ENCODE data around the gene ATN1. TPM values are rescaled to one million over a fixed set of nuclear protein-coding genes. Genes with fewer than 3 reads are reported as not detected.

Gene ATN1
- total RNA-seq, 1 donor from 2014 or later, result 149 TPM

GRCh38 chr12:6987956-6988553 is 60.3 kb downstream of the ATN1 start:
- no peak for TF ChIP-seq CTCF (IDR thresholded peaks at IDR 0.05)
- Histone ChIP-seq H3K27me3 (no peaks in the 10 kb centered on the region), H3K36me3 (peaks cover 25% of the 10 kb centered on the region), H3K4me1 (no peaks in the 10 kb centered on the region), H3K9me3 (no peaks in the 10 kb centered on the region), H3K4me3 (no peak overlapping the region), H3K27ac (peak overlapping the region; percentile 85)
- ATAC-seq (peak; percentile 95), DNase-seq (peak; percentile 90)
- intact Hi-C loops (cut with DNase I), result no loop called here

Small RNAs within 50 kb of the gene (microRNA-seq; reads per million reads assigned to microRNA genes)
- gene MIR141 (ENCODE audit: borderline microRNAs expressed), result 985 reads per million, percentile 86 among the genes with 10 or more reads in this experiment
- 8,642 reads per million, percentile 96 among the genes with 10 or more reads in this experiment for gene MIR200C (ENCODE audit: borderline microRNAs expressed)

Other genes with a start within 250 kb of the ATN1 start
- gene ZNF384, start 238.6 kb upstream of the ATN1 start, total RNA-seq, result 53.6 TPM
- 0.20 TPM for gene PIANP, start 227.1 kb upstream of the ATN1 start, total RNA-seq
- 57.9 TPM for gene COPS7A, start 203.9 kb upstream of the ATN1 start, total RNA-seq
- gene MLF2, start 174.8 kb upstream of the ATN1 start, total RNA-seq, result 118 TPM
- gene PTMS, start 161.6 kb upstream of the ATN1 start, total RNA-seq, result 323 TPM
- gene LAG3, start 155.4 kb upstream of the ATN1 start, total RNA-seq, result 1.5 TPM
- 67.6 TPM for gene CD4, start 138.4 kb upstream of the ATN1 start, total RNA-seq
- 17.1 TPM for gene GPR162, start 106.1 kb upstream of the ATN1 start, total RNA-seq
- 9.7 TPM for gene P3H3, start 99.6 kb upstream of the ATN1 start, total RNA-seq
- 0.32 TPM for gene GNB3, start 87.0 kb upstream of the ATN1 start, total RNA-seq
- gene CDCA3, start 76.7 kb upstream of the ATN1 start, total RNA-seq, result 1.1 TPM
- gene USP5, start 75.8 kb upstream of the ATN1 start, total RNA-seq, result 63.9 TPM
- gene TPI1, start 60.4 kb upstream of the ATN1 start, total RNA-seq, result 280 TPM
- gene SPSB2, start 54.7 kb upstream of the ATN1 start, total RNA-seq, result 30.2 TPM
- 13.3 TPM for gene LRRC23, start 23.1 kb upstream of the ATN1 start, total RNA-seq
- 41.8 TPM for gene ENO2, start 13.4 kb upstream of the ATN1 start, total RNA-seq
- gene RNU7-1, start 15.9 kb downstream of the ATN1 start, total RNA-seq, result not detected
- 197 TPM for gene C12orf57, start 16.1 kb downstream of the ATN1 start, total RNA-seq
- gene PTPN6, start 23.4 kb downstream of the ATN1 start, total RNA-seq, result 154 TPM
- gene PHB2, start 42.7 kb downstream of the ATN1 start, total RNA-seq, result 126 TPM
- 35.6 TPM for gene EMG1, start 43.0 kb downstream of the ATN1 start, total RNA-seq
- 70.5 TPM for gene LPCAT3, start 90.5 kb downstream of the ATN1 start, total RNA-seq
- 321 TPM for gene C1S, start 132.8 kb downstream of the ATN1 start, total RNA-seq
- 367 TPM for gene C1R, start 164.5 kb downstream of the ATN1 start, total RNA-seq
- gene C1RL, start 181.3 kb downstream of the ATN1 start, total RNA-seq, result 91.6 TPM
- gene RBP5, start 200.9 kb downstream of the ATN1 start, total RNA-seq, result 7.1 TPM
- gene CLSTN3, start 202.4 kb downstream of the ATN1 start, total RNA-seq, result 48.2 TPM